GM12801 (cell line): ENCODE results near the gene MYOCOS.

Experiments
- TF ChIP-seq, protein P1 (sequence below): IDR thresholded peaks from one replicate; pipeline ENCODE4 v1.5.1; 2011; ENCODE audit warnings: control low read depth; ENCODE audit not compliant: insufficient read length; ENCODE audit errors: extremely low read depth

Gene MYOCOS

DNA sequence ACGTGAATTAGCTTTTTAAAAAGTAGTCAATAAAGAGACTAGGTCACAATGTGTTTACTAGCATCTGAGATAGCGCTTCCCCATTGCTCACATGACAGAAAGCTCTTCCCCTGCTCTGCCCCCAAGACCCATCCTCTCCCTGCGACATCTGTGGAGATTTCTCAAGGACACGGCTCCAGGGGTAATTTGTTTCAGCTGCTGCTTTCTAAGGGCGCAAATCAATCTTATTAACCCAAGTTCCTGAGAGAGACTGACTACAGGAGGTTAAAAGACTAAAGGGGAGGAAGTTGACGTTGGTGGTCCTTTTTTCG is at the start of gene MYOCOS:
MYOCOS (plus strand) TSS at position 92 of the 311 bp plus-strand sequence. CDS start 1,641 bp downstream, outside the sequence.
- TF ChIP-seq, protein P1, sequence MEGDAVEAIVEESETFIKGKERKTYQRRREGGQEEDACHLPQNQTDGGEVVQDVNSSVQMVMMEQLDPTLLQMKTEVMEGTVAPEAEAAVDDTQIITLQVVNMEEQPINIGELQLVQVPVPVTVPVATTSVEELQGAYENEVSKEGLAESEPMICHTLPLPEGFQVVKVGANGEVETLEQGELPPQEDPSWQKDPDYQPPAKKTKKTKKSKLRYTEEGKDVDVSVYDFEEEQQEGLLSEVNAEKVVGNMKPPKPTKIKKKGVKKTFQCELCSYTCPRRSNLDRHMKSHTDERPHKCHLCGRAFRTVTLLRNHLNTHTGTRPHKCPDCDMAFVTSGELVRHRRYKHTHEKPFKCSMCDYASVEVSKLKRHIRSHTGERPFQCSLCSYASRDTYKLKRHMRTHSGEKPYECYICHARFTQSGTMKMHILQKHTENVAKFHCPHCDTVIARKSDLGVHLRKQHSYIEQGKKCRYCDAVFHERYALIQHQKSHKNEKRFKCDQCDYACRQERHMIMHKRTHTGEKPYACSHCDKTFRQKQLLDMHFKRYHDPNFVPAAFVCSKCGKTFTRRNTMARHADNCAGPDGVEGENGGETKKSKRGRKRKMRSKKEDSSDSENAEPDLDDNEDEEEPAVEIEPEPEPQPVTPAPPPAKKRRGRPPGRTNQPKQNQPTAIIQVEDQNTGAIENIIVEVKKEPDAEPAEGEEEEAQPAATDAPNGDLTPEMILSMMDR: no peak

DNA sequence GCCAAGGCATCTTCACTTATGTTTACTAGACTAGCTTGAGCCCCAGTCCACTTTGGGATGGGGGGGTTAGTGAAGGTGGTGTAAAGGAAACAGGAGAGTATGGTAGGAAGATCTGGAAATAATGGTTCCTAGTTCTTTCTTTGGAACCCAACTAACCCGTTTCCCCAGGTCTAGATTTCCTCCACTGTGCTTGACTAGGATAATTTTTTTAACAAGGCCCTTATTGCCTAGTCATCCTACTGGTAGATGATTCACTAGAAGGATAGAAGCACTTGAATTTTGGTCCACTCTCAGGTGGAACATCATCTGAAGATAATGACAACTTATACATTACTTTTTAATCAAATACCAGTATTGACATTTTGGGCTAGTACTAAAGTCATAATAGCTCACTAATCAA is 45.9 kb upstream of the MYOCOS start:
- TF ChIP-seq, protein P1: no peak

GRCh38 chr1:171581226-171581625 is 40.8 kb upstream of the MYOCOS start:
- TF ChIP-seq, protein P1: no peak

DNA sequence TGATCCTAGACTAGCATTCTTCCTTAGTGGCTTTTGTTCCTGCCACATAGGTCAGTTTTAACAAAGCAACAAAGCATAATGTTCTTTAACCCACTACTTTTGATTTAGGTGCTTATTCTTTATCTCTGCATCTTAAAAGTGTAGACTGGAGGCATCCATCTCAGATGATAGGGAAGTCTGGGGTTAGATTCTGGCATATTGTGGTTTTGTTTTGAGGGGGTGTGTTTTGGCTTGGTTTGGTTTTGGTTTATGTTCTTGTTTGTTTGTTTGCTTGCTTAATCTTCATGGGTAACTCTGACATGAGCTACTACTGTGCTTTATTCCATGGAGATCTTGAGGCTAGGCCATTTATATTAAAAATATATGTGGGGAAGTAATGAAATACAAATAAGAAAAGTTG is 40.3 kb upstream of the MYOCOS start:
- TF ChIP-seq, protein P1: no peak

DNA sequence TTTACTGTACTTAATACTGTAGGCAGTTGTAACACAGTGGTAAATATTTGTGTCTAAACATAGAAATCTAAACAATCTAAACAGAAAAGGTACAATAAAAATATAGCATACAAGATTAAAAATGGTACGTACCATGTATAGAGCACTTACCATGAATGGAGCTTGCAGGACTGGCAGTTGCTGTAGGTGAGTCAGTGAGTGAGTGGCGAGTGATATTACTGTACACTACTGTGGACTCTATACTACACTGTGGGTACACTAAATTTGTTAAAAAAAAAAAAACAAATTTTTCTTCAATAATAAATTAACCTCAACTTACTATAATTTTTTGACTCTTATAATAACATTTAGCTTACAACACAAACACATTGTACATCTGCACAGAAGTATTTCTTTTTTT is 39.5 kb upstream of the MYOCOS start:
- TF ChIP-seq, protein P1: no peak

GRCh38 chr1:171583591-171584201 is 38.3 kb upstream of the MYOCOS start:
- TF ChIP-seq, protein P1: no peak

- TF ChIP-seq, protein P1: no peak
Observed at GRCh38 chr1:171585715-171586114, 36.3 kb upstream of the MYOCOS start.
